Mesenchymal stem cell (in vitro differentiated cells and primary cell): ENCODE data around the gene RMDN2.
"Not testable (repeated sequence)": the region's sequence is repeated elsewhere in the genome, so short reads cannot be mapped to it uniquely, and the experiment has no call there.

Experiments used
- DNase-seq: peaks from one replicate; pipeline ENCODE4 v3.0.0-alpha.2; 2013
- H2AFZ ChIP-seq: one replicate; pipeline ENCODE4 v1.6.1; 2013; ENCODE audit warnings: low read depth, mild to moderate bottlenecking, control low read depth, inconsistent platforms, low read length, moderate library complexity
- H2AK5ac ChIP-seq: 2 replicates; pipeline ENCODE4 v1.6.1; 2013; ENCODE audit warnings: low read length, moderate library complexity, mild to moderate bottlenecking, inconsistent platforms; ENCODE audit not compliant: severe bottlenecking
- H2BK120ac ChIP-seq: one replicate; pipeline ENCODE4 v1.6.1; 2013; ENCODE audit warnings: low read depth, mild to moderate bottlenecking, inconsistent platforms, low read length, moderate library complexity
- H2BK12ac ChIP-seq, 2 experiments: one replicate each; pipeline ENCODE4 v1.6.1; 2013; ENCODE audit warnings: inconsistent platforms in 2 of 2, low read length in 2 of 2, mild to moderate bottlenecking in 2 of 2, moderate library complexity in 2 of 2, control low read depth in 1 of 2
- H2BK15ac ChIP-seq: one replicate; pipeline ENCODE4 v1.6.1; 2013; ENCODE audit warnings: mild to moderate bottlenecking, low read depth, inconsistent platforms; ENCODE audit not compliant: poor library complexity, severe bottlenecking
- H2BK5ac ChIP-seq: 2 replicates; pipeline ENCODE4 v1.6.1; 2013; ENCODE audit warnings: low read depth, mild to moderate bottlenecking, low read length, control low read depth, inconsistent platforms; ENCODE audit not compliant: poor library complexity, severe bottlenecking
- H3K14ac ChIP-seq, 2 experiments: one replicate each; pipeline ENCODE4 v1.6.1; 2013; ENCODE audit warnings: inconsistent platforms in 2 of 2, low read length in 2 of 2, control low read depth in 1 of 2, mild to moderate bottlenecking in 1 of 2, moderate library complexity in 1 of 2
- H3K18ac ChIP-seq, 2 experiments: one replicate each; pipeline ENCODE4 v1.6.1; 2013; ENCODE audit warnings: inconsistent platforms in 2 of 2, low read length in 2 of 2, control low read depth in 1 of 2, low read depth in 1 of 2, mild to moderate bottlenecking in 1 of 2
- H3K23ac ChIP-seq, 2 experiments: one replicate each; pipeline ENCODE4 v1.6.1; 2013; ENCODE audit warnings: inconsistent platforms in 2 of 2, low read length in 2 of 2, mild to moderate bottlenecking in 2 of 2, moderate library complexity in 2 of 2, control low read depth in 1 of 2
- H3K27ac ChIP-seq: 2 replicates; pipeline ENCODE4 v1.5.1; 2013; ENCODE audit warnings: mild to moderate bottlenecking, moderate library complexity, low read length, control low read depth, inconsistent platforms; ENCODE audit not compliant: poor library complexity, severe bottlenecking
- H3K27me3 ChIP-seq, 2 experiments: 2 replicates each; pipeline versions ENCODE4 v1.6.1 to v1.7.0; 2013; ENCODE audit warnings: low read length in 2 of 2, mild to moderate bottlenecking in 2 of 2, moderate library complexity in 2 of 2, control low read depth in 1 of 2, inconsistent platforms in 1 of 2; ENCODE audit not compliant: control insufficient read depth in 1 of 2, insufficient read depth in 1 of 2
- H3K36me3 ChIP-seq, 2 experiments: 2 replicates each; pipeline versions ENCODE4 v1.6.1 to v1.7.0; 2013; ENCODE audit warnings: low read length in 2 of 2, control low read depth in 1 of 2, inconsistent platforms in 1 of 2, low read depth in 1 of 2, mild to moderate bottlenecking in 1 of 2; ENCODE audit not compliant: insufficient read depth in 2 of 2, control insufficient read depth in 1 of 2
- H3K4ac ChIP-seq, 2 experiments: one replicate each; pipeline ENCODE4 v1.6.1; 2013; ENCODE audit warnings: inconsistent platforms in 2 of 2, low read length in 2 of 2, mild to moderate bottlenecking in 2 of 2, moderate library complexity in 2 of 2, control low read depth in 1 of 2, low read depth in 1 of 2
- H3K4me1 ChIP-seq: 2 replicates; pipeline ENCODE4 v1.6.1; 2013; ENCODE audit warnings: low read depth, low read length, control low read depth; ENCODE audit not compliant: control insufficient read depth, insufficient read depth
- H3K4me2 ChIP-seq: 2 replicates; pipeline ENCODE4 v1.6.1; 2013; ENCODE audit warnings: low read length, mild to moderate bottlenecking, inconsistent platforms; ENCODE audit not compliant: poor library complexity, severe bottlenecking
- H3K4me3 ChIP-seq, 2 experiments: 2 replicates each; pipeline versions ENCODE4 v1.5.1 to v1.7.0; 2013; ENCODE audit warnings: low read length in 2 of 2, mild to moderate bottlenecking in 2 of 2, control low read depth in 1 of 2, low read depth in 1 of 2; ENCODE audit not compliant: insufficient read depth in 1 of 2
- H3K79me1 ChIP-seq: replicated peaks from 2 replicates; pipeline ENCODE4 v1.6.1; 2013; ENCODE audit warnings: mild to moderate bottlenecking, control low read depth, low read length, inconsistent platforms; ENCODE audit not compliant: poor library complexity, severe bottlenecking
- H3K9ac ChIP-seq: 2 replicates; pipeline ENCODE4 v1.7.0; 2013; ENCODE audit warnings: mild to moderate bottlenecking, low read length, moderate library complexity
- H3K9me3 ChIP-seq: 2 replicates; pipeline ENCODE4 v1.7.0; 2013; ENCODE audit warnings: mild to moderate bottlenecking, low read length; ENCODE audit not compliant: control insufficient read depth
- H4K8ac ChIP-seq: one replicate; pipeline ENCODE4 v1.6.1; 2013; ENCODE audit warnings: inconsistent platforms, mild to moderate bottlenecking, low read length, moderate library complexity
- H4K91ac ChIP-seq: one replicate; pipeline ENCODE4 v1.6.1; 2013; ENCODE audit warnings: mild to moderate bottlenecking, low read length, inconsistent platforms
- WGBS: methylation state at CpG from one replicate; pipeline ENCODE4 v1.1.7; 2013; ENCODE audit warnings: mixed read lengths; 5-methylcytosine and 5-hydroxymethylcytosine counted together

RMDN2 gene

DNA sequence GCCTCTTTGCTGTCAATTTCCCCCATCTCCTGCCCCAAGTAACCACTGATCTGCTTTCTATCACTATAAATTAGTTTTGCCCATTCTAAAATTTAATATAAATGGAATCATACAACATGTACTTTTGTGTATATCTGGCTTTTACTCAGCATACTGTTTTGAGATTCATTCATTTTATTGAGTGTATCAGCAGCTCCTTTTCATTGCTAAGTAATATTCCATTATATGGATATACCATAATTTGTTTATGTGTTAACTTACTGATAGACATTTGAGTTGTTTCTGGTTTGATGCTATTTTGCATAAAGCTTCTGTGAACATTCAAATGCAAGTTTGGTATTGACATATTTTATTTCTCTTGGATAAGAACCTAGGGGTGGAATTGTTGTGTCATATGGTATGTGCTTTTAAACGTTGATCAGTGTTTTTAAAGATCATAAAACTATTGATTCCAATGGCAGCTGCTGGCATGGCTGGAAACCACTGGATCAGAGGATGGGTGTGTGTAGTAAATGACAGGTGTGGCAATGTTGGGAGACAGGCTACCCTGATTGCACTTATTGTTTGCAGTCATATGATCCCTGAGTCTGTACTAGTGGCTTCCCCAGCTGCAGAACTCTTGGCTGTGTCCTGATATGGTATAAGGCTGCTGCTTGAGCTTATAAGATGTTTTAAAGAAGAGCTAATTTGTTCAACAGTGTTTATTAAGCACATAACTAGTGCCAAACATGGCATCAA is 75.6 kb downstream of the RMDN2 start:
- no peak overlapping the region for H2BK12ac ChIP-seq
- no peak overlapping the region for H2BK15ac ChIP-seq
- H2AFZ ChIP-seq: no peak overlapping the region
- H2BK120ac ChIP-seq: no peak overlapping the region
- no peak overlapping the region for H3K4me3 ChIP-seq
- DNase-seq: no peak
- 81% methylated on average over 1 of the region's 1 CpG for WGBS
- no peak overlapping the region for H3K9ac ChIP-seq
- no peak overlapping the region for H2AK5ac ChIP-seq
- peaks cover 8% of the 10 kb centered on the region for H3K9me3 ChIP-seq
- H3K23ac ChIP-seq: no peak overlapping the region
- no peak overlapping the region for H3K18ac ChIP-seq
- H3K79me1 ChIP-seq: no peaks in the 10 kb centered on the region
- no peaks in the 10 kb centered on the region for H3K27me3 ChIP-seq
- no peak overlapping the region for H3K14ac ChIP-seq
- no peak overlapping the region for H3K4ac ChIP-seq
- H2BK5ac ChIP-seq: no peak overlapping the region
- peaks cover 2 to 12% of the 10 kb centered on the region in 2 experiments for H3K36me3 ChIP-seq
- H4K91ac ChIP-seq: no peak overlapping the region
- H3K4me2 ChIP-seq: no peak overlapping the region
- H4K8ac ChIP-seq: no peak overlapping the region
- H3K4me1 ChIP-seq: no peaks in the 10 kb centered on the region
- H3K27ac ChIP-seq: no peak overlapping the region

DNA sequence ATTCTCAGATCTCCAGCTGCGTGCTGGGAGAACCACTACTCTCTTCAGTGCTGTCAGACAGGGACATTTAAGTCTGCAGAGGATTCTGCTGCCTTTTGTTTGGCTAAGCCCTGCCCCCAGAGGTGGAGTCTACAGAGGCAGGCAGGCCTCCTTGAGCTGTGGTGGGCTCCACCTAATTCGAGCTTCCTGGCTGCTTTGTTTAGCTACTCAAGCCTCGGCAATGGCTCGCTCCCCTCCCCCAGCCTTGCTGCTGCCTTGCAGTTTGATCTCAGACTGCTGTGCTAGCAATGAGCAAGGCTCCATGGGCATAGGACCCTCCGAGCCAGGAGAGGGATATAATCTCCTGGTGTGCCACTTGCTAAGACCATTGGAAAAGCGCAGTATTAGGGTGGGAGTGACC is 85.1 kb downstream of the RMDN2 start:
- H2AFZ ChIP-seq, H2BK12ac ChIP-seq, H3K14ac ChIP-seq, H3K23ac ChIP-seq, H3K9ac ChIP-seq, H3K4me3 ChIP-seq, H3K36me3 ChIP-seq, H3K4me1 ChIP-seq, H3K18ac ChIP-seq, H3K27me3 ChIP-seq, H3K4ac ChIP-seq, H3K4me2 ChIP-seq, DNase-seq, H2BK120ac ChIP-seq, H3K27ac ChIP-seq, H3K79me1 ChIP-seq, H2AK5ac ChIP-seq, H2BK5ac ChIP-seq, H4K91ac ChIP-seq, H3K9me3 ChIP-seq, H2BK15ac ChIP-seq, H4K8ac ChIP-seq: not testable (repeated sequence)
- 88% methylated on average over 6 of the region's 6 CpGs for WGBS

DNA sequence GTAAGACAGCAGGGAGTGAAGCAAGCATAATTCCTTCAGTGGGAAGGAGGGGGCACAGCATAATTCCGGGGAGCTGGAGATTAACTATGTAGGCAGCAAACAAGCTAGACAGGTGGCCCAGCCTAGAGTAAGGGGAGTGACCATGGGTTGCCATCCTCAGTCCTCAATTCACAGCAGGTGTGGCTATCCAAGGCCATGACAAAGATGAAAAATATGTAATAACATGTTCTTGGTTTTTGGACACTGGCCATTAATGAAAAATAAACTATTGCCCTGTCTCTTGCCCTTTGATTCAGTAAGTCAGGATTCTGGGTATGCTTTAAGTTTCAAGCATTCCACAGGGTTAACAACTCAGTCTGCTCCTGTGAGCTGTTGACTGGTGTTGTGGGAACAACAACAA is 85.9 kb downstream of the RMDN2 start:
- H4K8ac ChIP-seq: no peak overlapping the region

DNA sequence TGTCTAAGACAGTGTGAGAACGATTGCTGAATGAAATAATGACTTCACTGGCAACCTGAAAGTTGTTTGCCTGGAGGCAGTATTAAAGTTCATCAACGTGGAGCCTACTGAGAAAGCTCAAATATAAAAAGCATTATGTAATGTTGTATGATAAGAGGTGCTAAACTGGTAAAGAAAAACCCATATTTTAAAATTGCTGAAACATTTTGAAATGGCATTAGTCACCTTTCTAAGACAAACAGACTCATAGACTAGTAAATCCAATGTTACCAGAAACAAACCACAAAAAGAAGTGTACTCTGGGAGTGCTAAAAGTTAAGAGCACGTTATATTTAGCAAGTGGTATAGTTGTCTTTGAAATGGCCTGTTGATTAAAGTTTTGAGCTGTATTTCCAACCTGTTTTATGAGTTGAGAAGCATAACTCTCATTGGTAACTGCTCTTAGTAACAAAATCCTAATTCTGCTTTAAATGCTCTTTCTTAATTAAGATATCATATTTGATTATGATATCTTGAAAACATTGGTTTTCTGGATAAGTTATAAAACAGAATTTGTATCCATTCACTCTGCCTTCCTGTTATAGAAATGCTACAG is 88.2 kb downstream of the RMDN2 start:
- peak; percentile 46 for DNase-seq
- H3K18ac ChIP-seq: no peak overlapping the region
- no peak overlapping the region for H2AK5ac ChIP-seq
- 67% methylated on average over 3 of the region's 3 CpGs for WGBS
- no peak overlapping the region for H2BK12ac ChIP-seq
- H3K79me1 ChIP-seq: peaks cover 1% of the 10 kb centered on the region
- no peak overlapping the region for H3K4me2 ChIP-seq
- no peak overlapping the region for H3K14ac ChIP-seq
- H3K4me1 ChIP-seq: peaks cover 8% of the 10 kb centered on the region
- H4K91ac ChIP-seq: no peak overlapping the region
- H2BK5ac ChIP-seq: no peak overlapping the region
- H3K36me3 ChIP-seq: no peaks in the 10 kb centered on the region
- no peak overlapping the region for H2BK120ac ChIP-seq
- no peak overlapping the region for H3K4me3 ChIP-seq
- no peak overlapping the region for H3K27ac ChIP-seq
- no peak overlapping the region for H3K4ac ChIP-seq
- no peak overlapping the region for H2AFZ ChIP-seq
- H3K9ac ChIP-seq: no peak overlapping the region
- no peak overlapping the region for H2BK15ac ChIP-seq
- no peaks in the 10 kb centered on the region for H3K27me3 ChIP-seq
- H3K23ac ChIP-seq: no peak overlapping the region
- H4K8ac ChIP-seq: no peak overlapping the region
- no peaks in the 10 kb centered on the region for H3K9me3 ChIP-seq

More for the DNA sequence above, 85.9 kb downstream of the RMDN2 start:
- Histone ChIP-seq H2BK5ac (no peak overlapping the region), H3K18ac (no peak overlapping the region), H2AK5ac (no peak overlapping the region), H2BK12ac (no peak overlapping the region), H3K4me3 (no peak overlapping the region), H2AFZ (no peak overlapping the region), H2BK120ac (no peak overlapping the region), H2BK15ac (no peak overlapping the region), H3K23ac (no peak overlapping the region), H3K9ac (no peak overlapping the region), H3K27me3 (no peaks in the 10 kb centered on the region), H3K4me2 (no peak overlapping the region), H3K4me1 (peaks cover 8% of the 10 kb centered on the region), H4K91ac (no peak overlapping the region), H3K79me1 (peaks cover 1% of the 10 kb centered on the region), H3K14ac (no peak overlapping the region), H3K36me3 (no peaks in the 10 kb centered on the region), H3K4ac (no peak overlapping the region), H3K9me3 (no peaks in the 10 kb centered on the region), H3K27ac (no peak overlapping the region)
- 100% methylated on average over 1 of the region's 1 CpG for WGBS
- no peak for DNase-seq
